ENCODE measurements around the gene MRPS27.

DNA sequence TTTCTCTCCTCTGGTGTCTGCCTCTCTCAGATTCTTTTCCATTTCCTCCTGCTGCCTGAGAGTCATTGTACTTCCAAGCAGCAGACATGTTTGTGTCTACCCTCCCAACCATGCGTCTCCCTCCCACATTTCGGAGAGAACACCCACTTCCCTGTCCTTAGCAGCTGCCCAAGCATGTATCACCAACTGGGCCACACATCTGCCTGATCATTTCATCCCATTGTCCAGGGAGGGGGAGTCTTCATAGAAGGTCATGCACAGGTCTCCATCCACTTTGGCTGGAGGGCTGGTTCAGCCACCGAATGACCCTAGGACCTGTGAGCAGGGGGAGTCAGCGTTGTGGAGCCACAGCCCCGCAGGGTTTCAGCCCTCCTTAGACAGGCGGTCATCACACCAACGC is 137.4 kb downstream of the MRPS27 start:
- TF ChIP-seq, protein P1, sequence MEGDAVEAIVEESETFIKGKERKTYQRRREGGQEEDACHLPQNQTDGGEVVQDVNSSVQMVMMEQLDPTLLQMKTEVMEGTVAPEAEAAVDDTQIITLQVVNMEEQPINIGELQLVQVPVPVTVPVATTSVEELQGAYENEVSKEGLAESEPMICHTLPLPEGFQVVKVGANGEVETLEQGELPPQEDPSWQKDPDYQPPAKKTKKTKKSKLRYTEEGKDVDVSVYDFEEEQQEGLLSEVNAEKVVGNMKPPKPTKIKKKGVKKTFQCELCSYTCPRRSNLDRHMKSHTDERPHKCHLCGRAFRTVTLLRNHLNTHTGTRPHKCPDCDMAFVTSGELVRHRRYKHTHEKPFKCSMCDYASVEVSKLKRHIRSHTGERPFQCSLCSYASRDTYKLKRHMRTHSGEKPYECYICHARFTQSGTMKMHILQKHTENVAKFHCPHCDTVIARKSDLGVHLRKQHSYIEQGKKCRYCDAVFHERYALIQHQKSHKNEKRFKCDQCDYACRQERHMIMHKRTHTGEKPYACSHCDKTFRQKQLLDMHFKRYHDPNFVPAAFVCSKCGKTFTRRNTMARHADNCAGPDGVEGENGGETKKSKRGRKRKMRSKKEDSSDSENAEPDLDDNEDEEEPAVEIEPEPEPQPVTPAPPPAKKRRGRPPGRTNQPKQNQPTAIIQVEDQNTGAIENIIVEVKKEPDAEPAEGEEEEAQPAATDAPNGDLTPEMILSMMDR (IDR thresholded peaks at IDR 0.05) = no peak
- TF ChIP-seq POLR2A (IDR thresholded peaks at IDR 0.05) = no peak
